NCI-H748 treated with DMSO at 0.1 percent for 48 hours (cell line): ENCODE measurements around the gene FBN2.
"Not testable (repeated sequence)": the region's sequence is repeated elsewhere in the genome, so short reads cannot be mapped to it uniquely, and the experiment has no call there.

ENCODE experiments used
- DNase-seq: peaks from one replicate; lab custom pipeline; 2025; lab: John Stamatoyannopoulos, UW

Gene FBN2

GRCh38 chr5:128478386-128479368 lies 59.4 kb downstream of the FBN2 start:
- DNase-seq: no peak

- DNase-seq: no peak
Observed at GRCh38 chr5:128477944-128478343, 60.1 kb downstream of the FBN2 start.

- DNase-seq: no peak
Observed at GRCh38 chr5:128475693-128476092, 62.4 kb downstream of the FBN2 start.

- DNase-seq: no peak
Observed at GRCh38 chr5:128472919-128473318, 65.1 kb downstream of the FBN2 start.

GRCh38 chr5:128472036-128472435 lies 66.0 kb downstream of the FBN2 start:
- DNase-seq: no peak

GRCh38 chr5:128470663-128471062 lies 67.4 kb downstream of the FBN2 start:
- no peak for DNase-seq

- DNase-seq: no peak
Observed at GRCh38 chr5:128469912-128470311, 68.1 kb downstream of the FBN2 start.

GRCh38 chr5:128466980-128467379 lies 71.1 kb downstream of the FBN2 start:
- no peak for DNase-seq

GRCh38 chr5:128466554-128466953 lies 71.5 kb downstream of the FBN2 start:
- no peak for DNase-seq

GRCh38 chr5:128464596-128464995 lies 73.4 kb downstream of the FBN2 start:
- DNase-seq: no peak

GRCh38 chr5:128462330-128462729 lies 75.7 kb downstream of the FBN2 start:
- DNase-seq: no peak

GRCh38 chr5:128457147-128457915 lies 80.7 kb downstream of the FBN2 start:
- not testable (repeated sequence) for DNase-seq

- no peak for DNase-seq
Observed at GRCh38 chr5:128455841-128456361, 82.1 kb downstream of the FBN2 start.

GRCh38 chr5:128453121-128453520 lies 84.9 kb downstream of the FBN2 start:
- DNase-seq: no peak

- DNase-seq: not testable (repeated sequence)
Observed at GRCh38 chr5:128447224-128447623, 90.8 kb downstream of the FBN2 start.

- no peak for DNase-seq
Observed at GRCh38 chr5:128441941-128442350, 96.1 kb downstream of the FBN2 start.

- DNase-seq: no peak
Observed at GRCh38 chr5:128441165-128441564, 96.9 kb downstream of the FBN2 start.

GRCh38 chr5:128436749-128437188 lies 101.3 kb downstream of the FBN2 start:
- no peak for DNase-seq

- DNase-seq: no peak
Observed at GRCh38 chr5:128435861-128436260, 102.2 kb downstream of the FBN2 start.

GRCh38 chr5:128434993-128435392 lies 103.1 kb downstream of the FBN2 start:
- DNase-seq: no peak

GRCh38 chr5:128432913-128433440 lies 105.1 kb downstream of the FBN2 start:
- DNase-seq: no peak

GRCh38 chr5:128427921-128428320 lies 110.1 kb downstream of the FBN2 start:
- no peak for DNase-seq
